ENCODE measurements around the gene RXFP3. TPM values are rescaled to one million over a fixed set of nuclear protein-coding genes. Genes with fewer than 3 reads are reported as not detected.

Gene RXFP3
- total RNA-seq, 2 donors from 2014 or later: not detected

- no peaks in the 10 kb centered on the region for H3K4me1 ChIP-seq (replicated peaks)
- no peaks in the 10 kb centered on the region for H3K9me3 ChIP-seq
- no peaks in the 10 kb centered on the region for H3K27me3 ChIP-seq (replicated peaks; ENCODE audit: insufficient read depth)
- H3K27ac ChIP-seq: no peak within 1 kb of the TSS
- no peak for TF ChIP-seq POLR2AphosphoS5 (IDR thresholded peaks at IDR 0.05)
- no peak for TF ChIP-seq CTCF (IDR thresholded peaks at IDR 0.05)
- no peak for TF ChIP-seq POLR2A (IDR thresholded peaks at IDR 0.05)
- peak within 1 kb of the TSS; percentile 22 to 28 for H3K4me3 ChIP-seq
- WGBS: 6% methylated on average over 31 of the region's 45 CpGs
- H3K36me3 ChIP-seq: no peaks in the 10 kb centered on the region
- DNase-seq (ENCODE audit: low spot score): no peak
- intact Hi-C loops (cut with DNase I): no loop called here
These were observed 44.2 kb upstream of the RXFP3 start, which contains the start of gene ADAMTS12 for GRCh38 chr5:33891788-33892619. Gene ADAMTS12 (minus strand): TSS chr5:33891990. CDS start chr5:33891856, 134 bp downstream.

GRCh38 chr5:33892620-33893137, 43.5 kb upstream of the RXFP3 start:
- H3K4me1 ChIP-seq (replicated peaks): no peaks in the 10 kb centered on the region
- intact Hi-C loops (cut with DNase I): no loop called here
- no peaks in the 10 kb centered on the region for H3K27me3 ChIP-seq (replicated peaks; ENCODE audit: insufficient read depth)
- H3K27ac ChIP-seq: no peak overlapping the region
- 28% methylated on average over 5 of the region's 5 CpGs for WGBS
- no peaks in the 10 kb centered on the region for H3K9me3 ChIP-seq
- TF ChIP-seq POLR2A (IDR thresholded peaks at IDR 0.05): no peak
- no peak for TF ChIP-seq CTCF (IDR thresholded peaks at IDR 0.05)
- TF ChIP-seq POLR2AphosphoS5 (IDR thresholded peaks at IDR 0.05): no peak
- no peak for DNase-seq (ENCODE audit: low spot score)
- H3K4me3 ChIP-seq: peak overlapping the region in 1 of 2 donors; percentile 22
- no peaks in the 10 kb centered on the region for H3K36me3 ChIP-seq

- TF ChIP-seq POLR2A (IDR thresholded peaks at IDR 0.05): no peak
- no peak for TF ChIP-seq CTCF (IDR thresholded peaks at IDR 0.05)
- 85% methylated on average over 1 of the region's 1 CpG for WGBS
- no peak for DNase-seq (ENCODE audit: low spot score)
- Histone ChIP-seq H3K4me1 (replicated peaks) (no peaks in the 10 kb centered on the region), H3K4me3 (no peak overlapping the region), H3K27ac (no peak overlapping the region), H3K27me3 (replicated peaks; ENCODE audit: insufficient read depth) (no peaks in the 10 kb centered on the region), H3K36me3 (no peaks in the 10 kb centered on the region), H3K9me3 (no peaks in the 10 kb centered on the region)
- intact Hi-C loops (cut with DNase I): no loop called here
These were observed 41.6 kb upstream of the RXFP3 start for GRCh38 chr5:33894566-33894965.

GRCh38 chr5:33901156-33901555, 35.0 kb upstream of the RXFP3 start:
- Histone ChIP-seq H3K4me1 (replicated peaks) (no peaks in the 10 kb centered on the region), H3K27me3 (replicated peaks; ENCODE audit: insufficient read depth) (no peaks in the 10 kb centered on the region), H3K9me3 (no peaks in the 10 kb centered on the region), H3K4me3 (no peak overlapping the region), H3K27ac (no peak overlapping the region), H3K36me3 (no peaks in the 10 kb centered on the region)
- TF ChIP-seq CTCF (IDR thresholded peaks at IDR 0.05) (no peak), POLR2AphosphoS5 (IDR thresholded peaks at IDR 0.05) (no peak), POLR2A (IDR thresholded peaks at IDR 0.05) (no peak)
- WGBS: 39% methylated on average over 1 of the region's 1 CpG
- no peak for DNase-seq (ENCODE audit: low spot score)
- intact Hi-C loops (cut with DNase I): no loop called here

GRCh38 chr5:33903118-33903517, 33.1 kb upstream of the RXFP3 start:
- Histone ChIP-seq H3K27me3 (replicated peaks; ENCODE audit: insufficient read depth) (no peaks in the 10 kb centered on the region), H3K4me3 (no peak overlapping the region), H3K36me3 (no peaks in the 10 kb centered on the region), H3K9me3 (no peaks in the 10 kb centered on the region), H3K4me1 (replicated peaks) (no peaks in the 10 kb centered on the region), H3K27ac (no peak overlapping the region)
- 92% methylated on average over 2 of the region's 2 CpGs for WGBS
- intact Hi-C loops (cut with DNase I): no loop called here
- TF ChIP-seq CTCF (IDR thresholded peaks at IDR 0.05) (no peak), POLR2AphosphoS5 (IDR thresholded peaks at IDR 0.05) (no peak), POLR2A (IDR thresholded peaks at IDR 0.05) (no peak)
- DNase-seq (ENCODE audit: low spot score): no peak
